SK-N-SH (cell line): ENCODE results near the gene NUPR2. TPM values are rescaled to one million over a fixed set of nuclear protein-coding genes. Genes with fewer than 3 reads are reported as not detected.

Experiments used
- CTCF ChIA-PET: fragments of 300-600, 350-600 bp; formaldehyde crosslinking; extraction: SDS; loops from one replicate; lab custom pipeline; 2021; lab: Yijun Ruan, JAX
- POLR2A ChIA-PET: fragments of 350-600 bp; sonication (Branson Sonifier 250); formaldehyde crosslinking; extraction: SDS; loops from one replicate; lab custom pipeline; 2020; ENCODE audit warnings: antibody characterized with exemption, inconsistent platforms; lab: Yijun Ruan, JAX
- DNase-seq: peaks from one replicate; pipeline ENCODE4 v3.0.0; 2012
- H2AFZ ChIP-seq: fragments of 200-600 bp; sonication (generic); 2 replicates; pipeline ENCODE4 v1.8.1; 2016; ENCODE audit warnings: antibody characterized with exemption, mild to moderate bottlenecking, low read depth
- H3F3A ChIP-seq: fragments of 200-600 bp; sonication (generic); replicated peaks from 2 replicates; pipeline ENCODE3; 2016; ENCODE audit warnings: antibody characterized with exemption, mild to moderate bottlenecking; ENCODE audit not compliant: insufficient read depth
- H3K27ac ChIP-seq, 2 experiments: fragments of 200-500 bp in 1 of 2; fragments of 200-600 bp in 1 of 2; sonication (Bioruptor generic) in 1 of 2; sonication (generic), shearing (Covaris generic) in 1 of 2; 2 replicates each; pipeline versions ENCODE4 v1.5.1 to v1.6.1; 2014 to 2016; ENCODE audit warnings: low read depth in 2 of 2, inconsistent platforms in 1 of 2, low read length in 1 of 2, mild to moderate bottlenecking in 1 of 2, mixed read lengths in 1 of 2
- H3K27me3 ChIP-seq: fragments of 200-600 bp; sonication (generic), shearing (Covaris generic); 2 replicates; pipeline ENCODE4 v1.6.1; 2016; ENCODE audit warnings: mixed run types; ENCODE audit not compliant: insufficient read depth
- H3K36me3 ChIP-seq, 2 experiments: fragments of 200-500 bp in 1 of 2; fragments of 200-600 bp in 1 of 2; sonication (Bioruptor generic) in 1 of 2; sonication (generic) in 1 of 2; replicated peaks in 1 of 2; 2 replicates each; pipeline versions ENCODE3 to v1.5.1; 2014 to 2016; ENCODE audit warnings: low read length in 1 of 2, mild to moderate bottlenecking in 1 of 2; ENCODE audit not compliant: insufficient read depth in 2 of 2, control insufficient read depth in 1 of 2
- H3K4me1 ChIP-seq, 2 experiments: fragments of 200-500 bp in 1 of 2; fragments of 200-600 bp in 1 of 2; sonication (Bioruptor generic) in 1 of 2; sonication (generic), shearing (Covaris generic) in 1 of 2; 2 replicates each; pipeline versions ENCODE4 v1.5.1 to v1.6.1; 2014 to 2016; ENCODE audit warnings: low read depth in 1 of 2, low read length in 1 of 2, mixed run types in 1 of 2; ENCODE audit not compliant: insufficient read depth in 2 of 2, control insufficient read depth in 1 of 2
- H3K4me2 ChIP-seq: fragments of 200-600 bp; sonication (generic), shearing (Covaris generic); 2 replicates; pipeline ENCODE4 v1.6.1; 2017; ENCODE audit warnings: mixed run types
- H3K4me3 ChIP-seq, 2 experiments: fragments of 200-500 bp in 1 of 2; fragments of 200-600 bp in 1 of 2; sonication (Bioruptor generic) in 1 of 2; sonication (generic), shearing (Covaris generic) in 1 of 2; 2 replicates each; pipeline versions ENCODE4 v1.5.1 to v1.8.1; 2014 to 2016; ENCODE audit warnings: low read depth in 2 of 2, inconsistent platforms in 1 of 2, low read length in 1 of 2, mild to moderate bottlenecking in 1 of 2, mixed read lengths in 1 of 2, moderate library complexity in 1 of 2
- H3K79me2 ChIP-seq: fragments of 200-600 bp; sonication (generic); 2 replicates; pipeline ENCODE4 v1.8.1; 2017; ENCODE audit warnings: mild to moderate bottlenecking; ENCODE audit not compliant: insufficient read depth
- H3K9ac ChIP-seq: fragments of 200-600 bp; sonication (generic); 2 replicates; pipeline ENCODE4 v1.6.1; 2017; ENCODE audit warnings: mixed run types
- H3K9me2 ChIP-seq: fragments of 200-600 bp; sonication (generic); 2 replicates; pipeline ENCODE4 v1.6.1; 2017; ENCODE audit warnings: mixed run types
- H3K9me3 ChIP-seq: fragments of 200-600 bp; sonication (generic); 2 replicates; pipeline ENCODE4 v1.6.1; 2017; ENCODE audit warnings: mixed run types, mild to moderate bottlenecking, moderate library complexity
- H4K20me1 ChIP-seq: fragments of 200-600 bp; sonication (generic); 2 replicates; pipeline ENCODE4 v1.6.1; 2017; ENCODE audit warnings: mild to moderate bottlenecking, mixed run types; ENCODE audit not compliant: insufficient read depth
- CHD2 ChIP-seq: fragments of 150-350 bp; IDR thresholded peaks from 2 replicates; pipeline ENCODE4 v1.6.1; 2018; ENCODE audit warnings: low read length; ENCODE audit not compliant: partially characterized antibody
- FOSL2 ChIP-seq: IDR thresholded peaks from 2 replicates; pipeline ENCODE4 v1.4.0; 2012; ENCODE audit warnings: low read depth, mild to moderate bottlenecking, moderate library complexity, borderline replicate concordance
- GABPA ChIP-seq: IDR thresholded peaks from 2 replicates; pipeline ENCODE4 v1.4.0; 2012; ENCODE audit warnings: low read depth, mild to moderate bottlenecking
- GATA2 ChIP-seq: sonication (generic); formaldehyde crosslinking; IDR thresholded peaks from 2 replicates; pipeline ENCODE4 v1.5.0; 2020; ENCODE audit warnings: mild to moderate bottlenecking, missing genetic modification reagents
- JUND ChIP-seq: IDR thresholded peaks from 2 replicates; pipeline ENCODE4 v1.4.0; 2012
- MXI1 ChIP-seq: IDR thresholded peaks from 2 replicates; pipeline ENCODE4 v1.6.1; 2012; ENCODE audit warnings: mild to moderate bottlenecking, low read depth, low read length, improper control_type of control experiment
- NFIC ChIP-seq: IDR thresholded peaks from 2 replicates; pipeline ENCODE4 v1.4.0; 2012; ENCODE audit warnings: borderline replicate concordance
- NRF1 ChIP-seq: IDR thresholded peaks from 2 replicates; pipeline ENCODE4 v1.6.1; 2012; ENCODE audit warnings: low read depth, mild to moderate bottlenecking, low read length
- POLR2AphosphoS5 ChIP-seq: IDR thresholded peaks from 2 replicates; pipeline ENCODE4 v1.6.1; 2012; ENCODE audit warnings: low read depth, low read length
- RAD21 ChIP-seq: IDR thresholded peaks from 2 replicates; pipeline ENCODE4 v1.6.1; 2012; ENCODE audit warnings: mild to moderate bottlenecking, low read length
- RXRA ChIP-seq: IDR thresholded peaks from 2 replicates; pipeline ENCODE4 v1.4.0; 2012; ENCODE audit warnings: low read depth, mild to moderate bottlenecking, borderline replicate concordance
- SIN3A ChIP-seq: IDR thresholded peaks from 2 replicates; pipeline ENCODE4 v1.6.1; 2012; ENCODE audit warnings: low read depth, mild to moderate bottlenecking, low read length, moderate library complexity, borderline replicate concordance
- TAF1 ChIP-seq: IDR thresholded peaks from 2 replicates; pipeline ENCODE4 v1.6.1; 2012; ENCODE audit warnings: low read depth, mild to moderate bottlenecking, low read length, moderate library complexity, borderline replicate concordance
- YY1 ChIP-seq: IDR thresholded peaks from 2 replicates; pipeline ENCODE4 v1.4.0; 2012; ENCODE audit warnings: low read depth, mild to moderate bottlenecking
- WGBS: methylation state at CpG from one replicate; pipeline ENCODE4 v1.1.6; 2017; ENCODE audit warnings: low lambda C conversion rate; 5-methylcytosine and 5-hydroxymethylcytosine counted together
- polyA plus RNA-seq, 3 experiments: library from polyadenylated mRNA; depleted of rRNA; stranded (reverse); fragments of >200 nt; gene quantifications; 2 replicates each; pipeline ENCODE4 v1.2.3, GENCODE V29; 2012
- TF ChIP-seq, protein P1 (sequence below): fragments of 150-350 bp; IDR thresholded peaks from 2 replicates; pipeline ENCODE4 v1.6.1; 2016; ENCODE audit warnings: mild to moderate bottlenecking, low read depth, low read length
- TF ChIP-seq, protein P2 (sequence below): IDR thresholded peaks from 2 replicates; pipeline ENCODE4 v1.4.0; 2012; ENCODE audit warnings: low read depth, borderline replicate concordance
- TF ChIP-seq, protein P3 (sequence below): IDR thresholded peaks from 2 replicates; pipeline ENCODE4 v1.6.1; 2012; ENCODE audit warnings: mild to moderate bottlenecking, low read depth, low read length, moderate library complexity

Gene NUPR2
- polyA plus RNA-seq, 1 of the 3 experiments (the other 2 are of a cell fraction), result not detected

DNA sequence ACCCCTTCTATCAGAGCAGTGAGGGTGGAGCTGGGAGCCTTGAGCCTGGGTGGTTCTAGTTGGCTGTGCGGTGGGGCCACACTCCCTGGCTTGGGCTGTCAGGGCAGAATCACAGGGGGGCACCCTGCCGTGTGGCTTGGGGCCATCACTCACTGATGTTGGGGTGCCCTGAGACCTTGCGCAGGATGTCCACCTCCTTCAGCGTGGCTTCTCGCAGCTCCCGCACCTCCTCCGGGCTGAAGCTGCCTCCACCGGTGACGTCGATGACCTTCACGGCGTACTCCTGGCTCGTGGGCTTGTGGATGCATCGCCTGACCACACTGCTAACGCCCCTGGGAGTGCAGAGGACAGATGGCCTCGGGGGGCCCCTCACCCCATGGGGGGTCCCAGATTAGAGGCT, 28.8 kb downstream of the NUPR2 start:
- Histone ChIP-seq H3K4me3 (no peak overlapping the region), H3K27me3 (no peaks in the 10 kb centered on the region), H3K9me3 (no peaks in the 10 kb centered on the region), H2AFZ (no peak overlapping the region), H3K36me3 (peaks cover 2 to 14% of the 10 kb centered on the region in 2 experiments), H3F3A (peaks cover 5% of the 10 kb centered on the region), H3K27ac (no peak overlapping the region), H3K79me2 (no peaks in the 10 kb centered on the region), H3K4me1 (peaks cover 0 to 19% of the 10 kb centered on the region in 2 experiments; a peak in 1 of 4 replicates), H3K4me2 (no peak overlapping the region), H3K9me2 (no peaks in the 10 kb centered on the region), H4K20me1 (no peaks in the 10 kb centered on the region), H3K9ac (no peak overlapping the region)
- DNase-seq, result no peak
- TF ChIP-seq RXRA, result no peak
- TF ChIP-seq SIN3A, result no peak
- no peak for TF ChIP-seq MXI1
- no peak for TF ChIP-seq TAF1
- TF ChIP-seq, protein P1, sequence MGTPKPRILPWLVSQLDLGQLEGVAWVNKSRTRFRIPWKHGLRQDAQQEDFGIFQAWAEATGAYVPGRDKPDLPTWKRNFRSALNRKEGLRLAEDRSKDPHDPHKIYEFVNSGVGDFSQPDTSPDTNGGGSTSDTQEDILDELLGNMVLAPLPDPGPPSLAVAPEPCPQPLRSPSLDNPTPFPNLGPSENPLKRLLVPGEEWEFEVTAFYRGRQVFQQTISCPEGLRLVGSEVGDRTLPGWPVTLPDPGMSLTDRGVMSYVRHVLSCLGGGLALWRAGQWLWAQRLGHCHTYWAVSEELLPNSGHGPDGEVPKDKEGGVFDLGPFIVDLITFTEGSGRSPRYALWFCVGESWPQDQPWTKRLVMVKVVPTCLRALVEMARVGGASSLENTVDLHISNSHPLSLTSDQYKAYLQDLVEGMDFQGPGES, result no peak
- no peak for TF ChIP-seq NFIC
- no peak for TF ChIP-seq CHD2
- TF ChIP-seq, protein P2, sequence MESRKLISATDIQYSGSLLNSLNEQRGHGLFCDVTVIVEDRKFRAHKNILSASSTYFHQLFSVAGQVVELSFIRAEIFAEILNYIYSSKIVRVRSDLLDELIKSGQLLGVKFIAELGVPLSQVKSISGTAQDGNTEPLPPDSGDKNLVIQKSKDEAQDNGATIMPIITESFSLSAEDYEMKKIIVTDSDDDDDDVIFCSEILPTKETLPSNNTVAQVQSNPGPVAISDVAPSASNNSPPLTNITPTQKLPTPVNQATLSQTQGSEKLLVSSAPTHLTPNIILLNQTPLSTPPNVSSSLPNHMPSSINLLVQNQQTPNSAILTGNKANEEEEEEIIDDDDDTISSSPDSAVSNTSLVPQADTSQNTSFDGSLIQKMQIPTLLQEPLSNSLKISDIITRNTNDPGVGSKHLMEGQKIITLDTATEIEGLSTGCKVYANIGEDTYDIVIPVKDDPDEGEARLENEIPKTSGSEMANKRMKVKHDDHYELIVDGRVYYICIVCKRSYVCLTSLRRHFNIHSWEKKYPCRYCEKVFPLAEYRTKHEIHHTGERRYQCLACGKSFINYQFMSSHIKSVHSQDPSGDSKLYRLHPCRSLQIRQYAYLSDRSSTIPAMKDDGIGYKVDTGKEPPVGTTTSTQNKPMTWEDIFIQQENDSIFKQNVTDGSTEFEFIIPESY, result no peak
- TF ChIP-seq YY1, result no peak
- TF ChIP-seq FOSL2, result no peak
- TF ChIP-seq, protein P3, sequence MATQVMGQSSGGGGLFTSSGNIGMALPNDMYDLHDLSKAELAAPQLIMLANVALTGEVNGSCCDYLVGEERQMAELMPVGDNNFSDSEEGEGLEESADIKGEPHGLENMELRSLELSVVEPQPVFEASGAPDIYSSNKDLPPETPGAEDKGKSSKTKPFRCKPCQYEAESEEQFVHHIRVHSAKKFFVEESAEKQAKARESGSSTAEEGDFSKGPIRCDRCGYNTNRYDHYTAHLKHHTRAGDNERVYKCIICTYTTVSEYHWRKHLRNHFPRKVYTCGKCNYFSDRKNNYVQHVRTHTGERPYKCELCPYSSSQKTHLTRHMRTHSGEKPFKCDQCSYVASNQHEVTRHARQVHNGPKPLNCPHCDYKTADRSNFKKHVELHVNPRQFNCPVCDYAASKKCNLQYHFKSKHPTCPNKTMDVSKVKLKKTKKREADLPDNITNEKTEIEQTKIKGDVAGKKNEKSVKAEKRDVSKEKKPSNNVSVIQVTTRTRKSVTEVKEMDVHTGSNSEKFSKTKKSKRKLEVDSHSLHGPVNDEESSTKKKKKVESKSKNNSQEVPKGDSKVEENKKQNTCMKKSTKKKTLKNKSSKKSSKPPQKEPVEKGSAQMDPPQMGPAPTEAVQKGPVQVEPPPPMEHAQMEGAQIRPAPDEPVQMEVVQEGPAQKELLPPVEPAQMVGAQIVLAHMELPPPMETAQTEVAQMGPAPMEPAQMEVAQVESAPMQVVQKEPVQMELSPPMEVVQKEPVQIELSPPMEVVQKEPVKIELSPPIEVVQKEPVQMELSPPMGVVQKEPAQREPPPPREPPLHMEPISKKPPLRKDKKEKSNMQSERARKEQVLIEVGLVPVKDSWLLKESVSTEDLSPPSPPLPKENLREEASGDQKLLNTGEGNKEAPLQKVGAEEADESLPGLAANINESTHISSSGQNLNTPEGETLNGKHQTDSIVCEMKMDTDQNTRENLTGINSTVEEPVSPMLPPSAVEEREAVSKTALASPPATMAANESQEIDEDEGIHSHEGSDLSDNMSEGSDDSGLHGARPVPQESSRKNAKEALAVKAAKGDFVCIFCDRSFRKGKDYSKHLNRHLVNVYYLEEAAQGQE, result no peak
- TF ChIP-seq RAD21, result no peak
- TF ChIP-seq GABPA, result no peak
- TF ChIP-seq NRF1, result no peak
- no peak for TF ChIP-seq POLR2AphosphoS5
- no peak for TF ChIP-seq GATA2 (CRISPR knock-in tag)
- TF ChIP-seq JUND, result no peak
- WGBS, result 93% methylated on average over 14 of the region's 16 CpGs
- ChIA-PET CTCF (interaction anchor here (1.2 to 1.4 kb wide), 2 partner anchors 8 to 13 kb away, joined by 5 to 7 read pairs; no protein-coding TSS in a partner anchor), POLR2A (interaction anchor here (1.1 kb wide), 1 partner anchor 19 kb away, joined by 5 read pairs; the partner anchor contains the start of gene CHCHD2)
